ENCODE data around the gene ATG13.

ATG13 gene

GRCh38 chr11:46632502-46632901 is 15.1 kb downstream of the ATG13 start:
- no peaks in the 10 kb centered on the region for H3K36me3 ChIP-seq (ENCODE audit: control insufficient read depth, insufficient read depth, low read length)
- no peaks in the 10 kb centered on the region for H3K4me1 ChIP-seq

GRCh38 chr11:46633291-46634217 is 16.2 kb downstream of the ATG13 start:
- Histone ChIP-seq H3K9me3 (ENCODE audit: control insufficient read depth, low read length) (no peaks in the 10 kb centered on the region), H3K4me2 (ENCODE audit: low read length) (no peak overlapping the region), H2AFZ (no peak overlapping the region), H3K27me3 (ENCODE audit: control insufficient read depth, insufficient read depth, low read length) (no peaks in the 10 kb centered on the region), H3K9ac (no peak overlapping the region), H3K4me1 (no peaks in the 10 kb centered on the region), H3K4me3 (ENCODE audit: low read depth, low read length) (no peak overlapping the region), H3K27ac (no peak overlapping the region), H3K36me3 (ENCODE audit: control insufficient read depth, insufficient read depth, low read length) (no peaks in the 10 kb centered on the region), H3K79me2 (peaks cover 6% of the 10 kb centered on the region)
- no peak for TF ChIP-seq CTCF (IDR thresholded peaks at IDR 0.05)

More at GRCh38 chr11:46632502-46632901, 15.1 kb downstream of the ATG13 start:
- Histone ChIP-seq H3K27ac (no peak overlapping the region), H3K27me3 (ENCODE audit: control insufficient read depth, insufficient read depth, low read length) (no peaks in the 10 kb centered on the region), H3K4me3 (ENCODE audit: low read depth, low read length) (no peak overlapping the region), H3K9ac (no peak overlapping the region), H3K79me2 (peaks cover 4% of the 10 kb centered on the region), H3K9me3 (ENCODE audit: control insufficient read depth, low read length) (no peaks in the 10 kb centered on the region), H3K4me2 (ENCODE audit: low read length) (no peak overlapping the region), H2AFZ (no peak overlapping the region)
- TF ChIP-seq CTCF (IDR thresholded peaks at IDR 0.05) = no peak

- Histone ChIP-seq H3K9ac (no peak overlapping the region), H3K27ac (no peak overlapping the region), H3K4me2 (ENCODE audit: low read length) (no peak overlapping the region), H3K79me2 (peaks cover 8% of the 10 kb centered on the region), H3K4me3 (ENCODE audit: low read depth, low read length) (no peak overlapping the region), H3K4me1 (no peaks in the 10 kb centered on the region), H3K9me3 (ENCODE audit: control insufficient read depth, low read length) (no peaks in the 10 kb centered on the region), H3K36me3 (ENCODE audit: control insufficient read depth, insufficient read depth, low read length) (no peaks in the 10 kb centered on the region), H2AFZ (no peak overlapping the region), H3K27me3 (ENCODE audit: control insufficient read depth, insufficient read depth, low read length) (no peaks in the 10 kb centered on the region)
- no peak for TF ChIP-seq CTCF (IDR thresholded peaks at IDR 0.05)
Measured at GRCh38 chr11:46635557-46636139, 18.3 kb downstream of the ATG13 start.

- H3K27ac ChIP-seq = no peak overlapping the region
Measured at GRCh38 chr11:46637546-46637945, 20.2 kb downstream of the ATG13 start.

More at GRCh38 chr11:46637546-46637945, 20.2 kb downstream of the ATG13 start:
- Histone ChIP-seq H2AFZ (no peak overlapping the region), H3K36me3 (ENCODE audit: control insufficient read depth, insufficient read depth, low read length) (no peaks in the 10 kb centered on the region), H3K79me2 (peaks cover 8% of the 10 kb centered on the region), H3K4me3 (ENCODE audit: low read depth, low read length) (no peak overlapping the region), H3K4me1 (no peaks in the 10 kb centered on the region), H3K4me2 (ENCODE audit: low read length) (no peak overlapping the region), H3K9ac (no peak overlapping the region), H3K9me3 (ENCODE audit: control insufficient read depth, low read length) (no peaks in the 10 kb centered on the region), H3K27me3 (ENCODE audit: control insufficient read depth, insufficient read depth, low read length) (no peaks in the 10 kb centered on the region)
- no peak for TF ChIP-seq CTCF (IDR thresholded peaks at IDR 0.05)
